GM19193 (cell line): ENCODE data around the gene SCAP.

Source experiments
- POLR2A ChIP-seq: IDR thresholded peaks from 4 replicates; pipeline ENCODE4 v1.6.1; 2011; ENCODE audit not compliant: insufficient read depth, insufficient read length; ENCODE audit errors: extremely low read depth

SCAP gene

DNA sequence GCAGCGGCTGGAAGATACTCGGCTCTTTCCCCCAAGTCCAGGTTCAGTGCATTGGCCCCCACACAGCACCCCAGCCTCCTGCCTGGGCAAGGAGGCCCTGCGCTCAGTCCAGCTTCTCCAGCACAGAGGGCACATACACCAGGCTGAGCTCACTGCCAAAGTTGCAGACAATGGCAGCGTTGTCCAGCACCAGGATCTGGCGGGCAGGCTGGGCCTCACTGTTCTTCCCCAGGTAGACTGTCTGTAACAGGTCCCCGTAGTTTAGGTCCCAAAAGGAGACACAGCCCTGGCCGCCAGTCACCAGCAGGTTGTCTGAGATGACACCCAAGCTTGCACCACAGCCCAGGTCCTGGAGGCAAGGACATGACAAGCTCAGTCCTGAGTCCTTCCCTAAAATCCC lies 62.0 kb downstream of the SCAP start:
- no peak for TF ChIP-seq POLR2A

DNA sequence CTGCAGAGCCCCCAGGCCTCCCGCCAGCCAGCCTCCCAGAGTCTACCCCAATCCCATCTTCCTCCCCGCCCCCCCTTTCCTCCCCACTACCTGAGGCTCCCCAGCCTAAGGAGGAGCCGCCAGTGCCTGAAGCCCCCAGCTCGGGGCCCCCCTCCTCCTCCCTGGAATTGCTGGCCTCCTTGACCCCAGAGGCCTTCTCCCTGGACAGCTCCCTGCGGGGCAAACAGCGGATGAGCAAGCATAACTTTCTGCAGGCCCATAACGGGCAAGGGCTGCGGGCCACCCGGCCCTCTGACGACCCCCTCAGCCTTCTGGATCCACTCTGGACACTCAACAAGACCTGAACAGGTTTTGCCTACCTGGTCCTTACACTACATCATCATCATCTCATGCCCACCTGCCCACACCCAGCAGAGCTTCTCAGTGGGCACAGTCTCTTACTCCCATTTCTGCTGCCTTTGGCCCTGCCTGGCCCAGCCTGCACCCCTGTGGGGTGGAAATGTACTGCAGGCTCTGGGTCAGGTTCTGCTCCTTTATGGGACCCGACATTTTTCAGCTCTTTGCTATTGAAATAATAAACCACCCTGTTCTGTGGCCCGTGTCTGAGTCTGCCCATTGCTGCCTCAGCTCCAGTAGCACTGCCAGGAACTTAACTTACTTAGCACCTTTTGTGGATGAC lies 62.8 kb downstream of the SCAP start:
- TF ChIP-seq POLR2A = no peak

DNA sequence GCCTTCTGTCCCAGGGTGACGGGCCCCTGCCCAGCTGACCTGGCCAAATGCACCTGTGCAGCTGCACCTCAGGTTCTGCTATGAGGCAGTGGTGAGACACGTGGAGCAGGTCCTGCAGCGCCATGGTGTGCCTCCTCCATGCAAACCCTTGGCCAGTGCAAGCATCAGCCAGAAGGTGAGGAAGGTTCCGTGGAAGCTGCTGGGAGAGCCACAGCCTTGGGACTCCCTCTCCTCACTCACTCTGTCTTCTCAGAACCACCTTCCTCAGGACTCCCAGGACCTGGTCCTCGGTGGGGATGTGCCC lies 63.3 kb downstream of the SCAP start:
- TF ChIP-seq POLR2A = no peak

DNA sequence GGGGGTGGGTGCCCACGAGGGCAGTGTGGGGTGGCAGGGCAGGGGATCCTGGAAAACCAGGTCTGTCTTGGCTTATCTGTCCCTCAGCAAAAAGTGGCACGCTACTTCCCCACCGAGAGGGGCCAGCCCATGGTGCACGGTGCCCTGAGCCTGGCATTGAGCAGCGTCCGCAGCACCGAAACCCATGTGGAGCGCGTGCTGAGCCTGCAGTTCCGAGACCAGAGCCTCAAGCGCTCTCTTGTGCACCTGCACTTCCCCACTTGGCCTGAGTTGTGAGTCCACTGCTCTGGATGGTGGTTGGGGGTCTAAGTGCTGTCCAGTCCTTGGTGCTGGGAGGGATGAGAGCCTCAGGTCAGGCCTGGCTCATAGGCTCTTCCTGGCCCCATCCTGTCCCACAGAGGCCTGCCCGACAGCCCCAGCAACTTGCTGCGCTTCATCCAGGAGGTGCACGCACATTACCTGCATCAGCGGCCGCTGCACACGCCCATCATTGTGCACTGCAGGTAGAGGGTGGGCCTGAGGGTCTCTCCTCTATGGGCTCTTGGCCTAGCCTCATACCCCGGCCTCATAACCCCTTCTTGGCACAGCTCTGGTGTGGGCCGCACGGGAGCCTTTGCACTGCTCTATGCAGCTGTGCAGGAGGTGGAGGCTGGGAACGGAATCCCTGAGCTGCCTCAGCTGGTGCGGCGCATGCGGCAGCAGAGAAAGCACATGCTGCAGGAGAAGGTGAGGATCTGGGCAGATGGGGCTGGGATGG lies 63.9 kb downstream of the SCAP start:
- TF ChIP-seq POLR2A = no peak

DNA sequence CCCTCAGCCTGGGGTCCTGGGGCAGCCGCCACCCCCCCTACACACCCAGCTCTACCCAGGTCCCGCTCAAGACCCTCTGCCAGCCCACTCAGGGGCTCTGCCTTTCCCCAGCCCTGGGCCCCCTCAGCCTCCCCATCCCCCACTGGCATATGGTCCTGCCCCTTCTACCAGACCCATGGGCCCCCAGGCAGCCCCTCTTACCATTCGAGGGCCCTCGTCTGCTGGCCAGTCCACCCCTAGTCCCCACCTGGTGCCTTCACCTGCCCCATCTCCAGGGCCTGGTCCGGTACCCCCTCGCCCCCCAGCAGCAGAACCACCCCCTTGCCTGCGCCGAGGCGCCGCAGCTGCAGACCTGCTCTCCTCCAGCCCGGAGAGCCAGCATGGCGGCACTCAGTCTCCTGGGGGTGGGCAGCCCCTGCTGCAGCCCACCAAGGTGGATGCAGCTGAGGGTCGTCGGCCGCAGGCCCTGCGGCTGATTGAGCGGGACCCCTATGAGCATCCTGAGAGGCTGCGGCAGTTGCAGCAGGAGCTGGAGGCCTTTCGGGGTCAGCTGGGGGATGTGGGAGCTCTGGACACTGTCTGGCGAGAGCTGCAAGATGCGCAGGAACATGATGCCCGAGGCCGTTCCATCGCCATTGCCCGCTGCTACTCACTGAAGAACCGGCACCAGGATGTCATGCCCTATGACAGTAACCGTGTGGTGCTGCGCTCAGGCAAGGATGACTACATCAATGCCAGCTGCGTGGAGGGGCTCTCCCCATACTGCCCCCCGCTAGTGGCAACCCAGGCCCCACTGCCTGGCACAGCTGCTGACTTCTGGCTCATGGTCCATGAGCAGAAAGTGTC lies 64.7 kb downstream of the SCAP start:
- no peak for TF ChIP-seq POLR2A

DNA sequence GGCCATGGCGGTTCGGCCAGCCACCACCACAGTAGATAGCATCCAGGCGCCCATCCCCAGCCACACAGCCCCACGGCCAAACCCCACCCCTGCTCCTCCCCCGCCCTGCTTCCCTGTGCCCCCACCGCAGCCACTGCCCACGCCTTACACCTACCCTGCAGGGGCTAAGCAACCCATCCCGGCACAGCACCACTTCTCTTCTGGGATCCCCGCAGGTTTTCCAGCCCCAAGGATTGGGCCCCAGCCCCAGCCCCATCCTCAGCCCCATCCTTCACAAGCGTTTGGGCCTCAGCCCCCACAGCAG lies 65.4 kb downstream of the SCAP start:
- no peak for TF ChIP-seq POLR2A

DNA sequence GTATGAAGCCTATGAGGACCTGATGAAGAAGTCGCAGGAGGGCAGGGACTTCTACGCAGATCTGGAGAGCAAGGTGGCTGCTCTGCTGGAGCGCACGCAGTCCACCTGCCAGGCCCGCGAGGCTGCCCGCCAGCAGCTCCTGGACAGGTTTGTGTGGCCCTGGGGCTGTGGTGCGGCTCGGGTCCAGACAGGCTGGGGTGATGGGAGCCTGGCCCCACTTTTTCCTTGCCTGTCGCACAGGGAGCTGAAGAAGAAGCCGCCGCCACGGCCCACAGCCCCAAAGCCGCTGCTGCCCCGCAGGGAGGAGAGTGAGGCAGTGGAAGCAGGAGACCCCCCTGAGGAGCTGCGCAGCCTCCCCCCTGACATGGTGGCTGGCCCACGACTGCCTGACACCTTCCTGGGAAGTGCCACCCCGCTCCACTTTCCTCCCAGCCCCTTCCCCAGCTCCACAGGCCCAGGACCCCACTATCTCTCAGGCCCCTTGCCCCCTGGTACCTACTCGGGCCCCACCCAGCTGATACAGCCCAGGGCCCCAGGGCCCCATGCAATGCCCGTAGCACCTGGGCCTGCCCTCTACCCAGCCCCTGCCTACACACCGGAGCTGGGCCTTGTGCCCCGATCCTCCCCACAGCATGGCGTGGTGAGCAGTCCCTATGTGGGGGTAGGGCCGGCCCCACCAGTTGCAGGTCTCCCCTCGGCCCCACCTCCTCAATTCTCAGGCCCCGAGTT lies 65.9 kb downstream of the SCAP start:
- no peak for TF ChIP-seq POLR2A

DNA sequence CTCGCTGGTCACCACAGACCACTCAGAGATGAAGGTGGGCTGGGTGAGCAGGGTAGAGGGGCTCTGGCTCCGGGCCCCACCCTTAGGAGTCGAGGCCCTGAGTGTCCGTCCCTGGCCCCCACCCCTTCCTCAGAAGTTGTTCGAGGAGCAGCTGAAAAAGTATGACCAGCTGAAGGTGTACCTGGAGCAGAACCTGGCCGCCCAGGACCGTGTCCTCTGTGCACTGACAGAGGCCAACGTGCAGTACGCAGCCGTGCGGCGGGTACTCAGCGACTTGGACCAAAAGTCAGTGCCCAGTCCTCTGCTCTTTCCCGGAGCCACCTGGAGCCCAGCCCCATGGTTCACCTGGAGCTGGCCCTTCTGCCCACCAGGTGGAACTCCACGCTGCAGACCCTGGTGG lies 66.5 kb downstream of the SCAP start:
- TF ChIP-seq POLR2A = no peak

DNA sequence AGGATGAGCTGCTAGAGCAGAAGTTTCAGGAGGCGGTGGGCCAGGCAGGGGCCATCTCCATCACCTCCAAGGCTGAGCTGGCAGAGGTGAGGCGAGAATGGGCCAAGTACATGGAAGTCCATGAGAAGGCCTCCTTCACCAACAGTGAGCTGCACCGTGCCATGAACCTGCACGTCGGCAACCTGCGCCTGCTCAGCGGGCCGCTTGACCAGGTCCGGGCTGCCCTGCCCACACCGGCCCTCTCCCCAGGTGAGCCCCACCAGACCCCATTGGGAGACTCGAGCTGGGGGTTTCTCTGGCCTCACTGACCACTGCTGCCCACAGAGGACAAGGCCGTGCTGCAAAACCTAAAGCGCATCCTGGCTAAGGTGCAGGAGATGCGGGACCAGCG lies 66.9 kb downstream of the SCAP start:
- TF ChIP-seq POLR2A = no peak

DNA sequence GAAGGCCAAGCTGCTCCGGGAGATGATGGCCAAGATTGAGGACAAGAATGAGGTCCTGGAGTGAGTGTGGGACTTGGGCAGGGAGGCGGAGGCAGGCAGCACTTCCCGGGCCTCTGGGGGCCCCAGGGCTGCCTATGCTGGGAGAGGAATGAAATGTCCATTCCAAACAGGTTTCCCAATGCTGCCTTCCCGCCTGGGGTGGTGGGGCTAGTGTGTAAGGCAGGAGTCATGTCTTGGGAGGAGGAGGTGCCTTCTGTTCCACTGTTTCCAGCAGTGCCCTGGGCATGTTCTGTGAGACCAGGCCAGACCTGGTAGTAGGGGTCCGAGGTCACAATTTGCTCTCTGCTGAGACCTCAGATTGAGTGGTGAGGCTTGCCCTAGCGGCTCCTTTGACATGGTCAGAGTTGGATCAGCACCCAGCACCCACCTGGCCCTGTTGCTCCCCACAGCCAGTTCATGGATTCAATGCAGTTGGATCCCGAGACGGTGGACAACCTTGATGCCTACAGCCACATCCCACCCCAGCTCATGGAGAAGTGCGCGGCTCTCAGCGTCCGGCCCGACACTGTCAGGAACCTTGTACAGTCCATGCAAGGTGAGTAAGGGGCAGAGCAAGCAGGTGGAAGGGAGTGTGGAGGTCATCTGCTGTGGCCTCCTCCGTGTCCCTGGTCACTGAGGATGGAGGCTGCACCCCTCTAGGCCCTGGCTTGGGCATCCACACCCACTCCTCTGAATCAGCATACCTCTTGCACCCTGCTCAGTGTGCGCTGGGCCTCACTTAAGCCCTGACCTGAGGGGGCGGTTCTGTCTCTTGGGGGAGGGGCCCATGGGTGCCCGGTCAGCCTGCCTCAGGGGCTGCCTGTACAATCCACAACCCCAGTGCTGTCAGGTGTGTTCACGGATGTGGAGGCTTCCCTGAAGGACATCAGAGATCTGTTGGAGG lies 67.6 kb downstream of the SCAP start:
- TF ChIP-seq POLR2A = no peak

DNA sequence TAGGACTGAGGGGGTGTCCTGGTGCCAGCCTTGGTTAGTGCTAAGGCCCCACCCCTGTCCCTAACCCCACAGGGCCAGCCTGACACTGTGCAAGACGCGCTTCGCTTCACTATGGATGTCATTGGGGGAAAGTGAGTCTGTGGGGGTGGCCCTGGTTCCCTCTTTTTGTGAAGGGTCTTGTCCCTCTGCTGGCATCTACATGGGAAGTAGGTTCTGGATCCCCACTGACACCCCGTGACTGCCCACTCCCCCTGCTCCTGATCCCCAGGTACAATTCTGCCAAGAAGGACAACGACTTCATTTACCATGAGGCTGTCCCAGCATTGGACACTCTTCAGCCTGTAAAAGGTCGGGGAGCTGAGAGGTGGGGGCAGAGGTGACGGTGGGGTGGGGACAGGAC lies 68.5 kb downstream of the SCAP start:
- TF ChIP-seq POLR2A = no peak

DNA sequence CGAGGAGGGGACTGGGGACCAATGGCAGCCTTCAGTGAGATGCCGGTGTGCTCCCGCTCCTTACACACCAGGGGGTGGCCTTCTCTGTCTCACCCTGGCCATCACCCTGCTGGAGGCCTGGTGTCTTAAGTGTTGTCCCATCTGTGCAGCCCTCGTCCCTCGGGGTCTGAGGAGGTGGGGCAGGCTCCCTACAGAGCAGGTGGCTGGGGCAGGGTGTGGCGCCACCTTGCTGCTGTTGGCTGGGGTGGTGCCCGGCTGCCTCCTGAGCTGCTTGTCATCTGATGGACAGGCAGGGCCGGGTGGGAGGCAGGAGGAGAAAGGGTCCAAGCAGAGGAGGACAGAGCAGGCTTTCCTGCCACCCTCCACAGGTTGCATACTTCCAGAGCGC lies 69.0 kb downstream of the SCAP start:
- TF ChIP-seq POLR2A = no peak

DNA sequence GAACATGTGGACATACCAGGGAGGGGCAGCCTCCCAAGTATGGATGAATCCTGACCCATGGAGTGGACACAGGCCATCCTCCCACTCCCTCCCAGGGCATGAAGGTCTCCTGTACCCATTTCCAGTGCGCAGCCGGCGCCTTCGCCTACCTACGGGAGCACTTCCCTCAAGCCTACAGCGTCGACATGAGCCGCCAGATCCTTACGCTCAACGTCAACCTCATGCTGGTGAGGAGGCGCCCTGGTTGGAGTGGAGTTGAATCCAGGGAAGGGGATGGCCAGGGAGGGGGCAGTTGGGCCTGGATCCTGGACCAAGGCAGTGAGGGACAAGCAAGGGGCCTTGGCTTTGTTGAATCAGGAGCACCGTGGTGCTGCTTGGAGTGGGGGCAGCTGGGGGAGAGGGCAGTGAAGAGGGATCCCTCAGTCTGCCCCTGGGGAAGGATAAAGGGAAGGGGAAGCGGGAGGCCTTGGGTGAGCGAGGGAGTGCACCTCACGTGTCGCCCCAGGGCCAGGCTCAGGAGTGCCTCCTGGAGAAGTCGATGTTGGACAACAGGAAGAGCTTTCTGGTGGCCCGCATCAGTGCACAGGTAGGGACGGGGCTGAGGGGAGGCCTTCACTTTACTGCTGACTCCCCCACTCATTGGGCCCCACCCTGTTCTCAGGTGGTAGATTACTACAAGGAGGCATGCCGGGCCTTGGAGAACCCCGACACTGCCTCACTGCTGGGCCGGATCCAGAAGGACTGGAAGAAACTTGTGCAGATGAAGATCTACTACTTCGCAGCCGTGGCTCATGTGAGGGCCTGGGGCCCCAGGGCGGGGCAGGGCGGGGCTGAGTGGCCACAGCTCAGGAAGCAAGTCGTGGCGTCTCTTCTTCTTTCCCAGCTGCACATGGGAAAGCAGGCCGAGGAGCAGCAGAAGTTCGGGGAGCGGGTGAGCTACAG lies 69.7 kb downstream of the SCAP start:
- no peak for TF ChIP-seq POLR2A
